ENCODE results near the gene SLC30A3.

The SLC30A3 gene

DNA sequence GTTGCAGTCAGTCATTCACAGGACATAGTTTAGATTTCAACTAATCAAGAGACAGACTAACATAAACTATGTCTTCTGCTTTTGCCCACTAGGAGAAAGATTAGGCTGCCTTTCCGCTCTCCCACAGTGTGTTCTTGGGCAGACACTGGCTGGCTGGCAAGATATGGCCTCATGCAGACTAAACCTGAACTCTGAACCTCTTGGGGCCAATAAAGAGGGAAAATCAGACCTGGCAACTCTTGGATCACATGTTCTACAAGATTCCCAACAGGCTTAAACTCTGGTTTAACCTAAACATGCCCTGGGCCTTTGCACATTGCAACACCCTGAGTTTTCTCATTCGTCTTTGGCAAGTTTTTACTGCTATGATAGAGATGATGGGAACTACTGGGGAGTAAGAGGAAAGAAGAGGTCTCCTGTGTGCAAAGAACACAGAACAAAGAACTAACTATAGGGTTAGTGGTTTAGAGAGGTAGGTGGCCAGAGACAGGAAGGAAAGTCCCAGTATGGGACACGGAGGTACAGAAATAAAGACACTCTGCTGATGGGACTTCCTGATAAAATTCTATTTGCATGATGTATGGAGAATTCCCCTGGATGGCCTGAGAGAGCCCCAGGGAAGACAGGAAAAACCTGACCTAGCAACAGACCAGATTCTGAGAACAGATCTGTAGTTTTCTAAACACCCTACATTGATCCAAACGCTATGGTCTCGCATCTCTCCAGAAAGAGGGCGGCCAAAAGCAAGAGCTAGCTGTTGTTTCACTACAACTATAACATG lies 53.0 kb downstream of the SLC30A3 start:
- H3K9me3 ChIP-seq (replicated peaks; ENCODE audit: low read length): no peaks in the 10 kb centered on the region
- H3K4me3 ChIP-seq (ENCODE audit: low read length): no peak overlapping the region
- H3K4me2 ChIP-seq (ENCODE audit: low read length): no peak overlapping the region
- H3K27me3 ChIP-seq (ENCODE audit: control insufficient read depth, insufficient read depth, low read length): no peaks in the 10 kb centered on the region
- H3K4me1 ChIP-seq (ENCODE audit: control insufficient read depth, insufficient read depth, low read length): peaks cover 13% of the 10 kb centered on the region
- H3K9ac ChIP-seq (ENCODE audit: low read depth, low read length): no peak overlapping the region
- peaks cover 40% of the 10 kb centered on the region for H3K36me3 ChIP-seq (ENCODE audit: insufficient read depth, low read length)

GRCh38 chr2:27208486-27209050 lies 54.3 kb downstream of the SLC30A3 start:
- Histone ChIP-seq H3K9me3 (replicated peaks; ENCODE audit: low read length) (no peaks in the 10 kb centered on the region), H3K27me3 (ENCODE audit: control insufficient read depth, insufficient read depth, low read length) (no peaks in the 10 kb centered on the region), H3K9ac (ENCODE audit: low read depth, low read length) (no peak overlapping the region), H3K4me1 (ENCODE audit: control insufficient read depth, insufficient read depth, low read length) (peaks cover 12% of the 10 kb centered on the region), H3K4me2 (ENCODE audit: low read length) (no peak overlapping the region), H3K4me3 (ENCODE audit: low read length) (no peak overlapping the region), H3K36me3 (ENCODE audit: insufficient read depth, low read length) (peaks cover 52% of the 10 kb centered on the region)

DNA sequence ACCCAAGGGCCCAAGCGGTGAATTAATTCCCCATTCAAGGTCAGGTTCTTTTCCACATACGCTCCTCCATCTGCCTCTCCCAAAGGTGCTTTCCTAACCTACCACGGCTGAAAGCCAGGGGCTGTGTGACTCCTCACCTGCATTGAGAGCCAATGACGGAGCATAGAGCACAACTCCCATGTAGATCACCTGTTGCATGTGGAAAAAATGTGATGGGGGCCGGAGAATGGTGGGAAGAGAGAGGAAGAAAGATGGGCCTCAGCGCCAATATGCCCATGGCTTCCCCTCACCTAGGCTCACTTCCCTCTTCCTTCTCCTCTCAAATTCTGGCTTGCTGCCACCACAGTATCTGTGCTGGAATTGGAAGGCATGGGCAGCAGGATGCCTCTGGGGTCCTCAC lies 56.5 kb downstream of the SLC30A3 start:
- Histone ChIP-seq H3K9me3 (replicated peaks; ENCODE audit: low read length) (no peaks in the 10 kb centered on the region), H3K4me2 (ENCODE audit: low read length) (no peak overlapping the region), H3K36me3 (ENCODE audit: insufficient read depth, low read length) (peaks cover 71% of the 10 kb centered on the region), H3K4me3 (ENCODE audit: low read length) (no peak overlapping the region), H3K4me1 (ENCODE audit: control insufficient read depth, insufficient read depth, low read length) (peaks cover 5% of the 10 kb centered on the region), H3K9ac (ENCODE audit: low read depth, low read length) (no peak overlapping the region), H3K27me3 (ENCODE audit: control insufficient read depth, insufficient read depth, low read length) (no peaks in the 10 kb centered on the region)

DNA sequence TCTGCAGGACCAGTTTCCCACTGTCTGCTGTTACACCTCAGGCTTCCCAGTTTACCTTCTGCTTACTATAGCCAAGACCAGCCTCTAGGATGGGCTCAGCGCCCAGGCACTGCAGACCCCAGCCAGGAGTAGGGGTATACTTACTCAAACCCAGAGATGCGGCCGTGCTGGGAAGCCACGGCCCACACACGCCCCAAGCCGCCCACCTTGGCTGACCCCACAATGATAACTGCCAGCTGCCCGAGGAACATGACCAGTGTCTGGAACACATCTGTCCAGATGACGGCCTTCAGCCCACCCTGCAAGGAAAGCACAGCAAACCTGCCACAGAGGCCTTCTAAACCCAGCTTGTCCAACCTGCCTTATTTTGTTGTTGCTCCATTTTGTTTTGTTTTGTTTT lies 57.6 kb downstream of the SLC30A3 start:
- Histone ChIP-seq H3K4me2 (ENCODE audit: low read length) (no peak overlapping the region), H3K4me3 (ENCODE audit: low read length) (no peak overlapping the region), H3K9me3 (replicated peaks; ENCODE audit: low read length) (no peaks in the 10 kb centered on the region), H3K4me1 (ENCODE audit: control insufficient read depth, insufficient read depth, low read length) (no peaks in the 10 kb centered on the region), H3K27me3 (ENCODE audit: control insufficient read depth, insufficient read depth, low read length) (no peaks in the 10 kb centered on the region), H3K9ac (ENCODE audit: low read depth, low read length) (no peak overlapping the region), H3K36me3 (ENCODE audit: insufficient read depth, low read length) (peaks cover 73% of the 10 kb centered on the region)

DNA sequence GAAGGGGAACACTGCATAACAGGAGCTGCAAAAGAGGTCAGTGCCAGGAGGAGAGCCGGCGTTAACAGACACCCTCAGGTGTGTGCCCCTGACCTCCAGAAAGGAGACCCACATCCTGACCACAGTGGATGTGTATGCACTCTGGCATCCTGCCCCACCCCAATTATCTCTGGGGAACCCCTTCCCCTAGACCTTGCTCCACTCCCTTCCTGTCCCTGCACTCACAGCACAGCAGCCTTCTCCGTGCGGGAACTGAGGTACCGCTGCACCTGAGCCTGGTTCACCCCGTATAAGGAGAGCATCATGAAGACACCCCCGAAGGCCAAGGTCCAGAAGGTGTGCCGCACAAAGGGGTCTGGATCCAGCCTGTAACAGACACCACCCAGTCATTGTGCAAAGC lies 58.3 kb downstream of the SLC30A3 start:
- H3K27me3 ChIP-seq (ENCODE audit: control insufficient read depth, insufficient read depth, low read length): no peaks in the 10 kb centered on the region
- no peak overlapping the region for H3K4me2 ChIP-seq (ENCODE audit: low read length)
- H3K9ac ChIP-seq (ENCODE audit: low read depth, low read length): no peak overlapping the region
- no peaks in the 10 kb centered on the region for H3K4me1 ChIP-seq (ENCODE audit: control insufficient read depth, insufficient read depth, low read length)
- H3K9me3 ChIP-seq (replicated peaks; ENCODE audit: low read length): no peaks in the 10 kb centered on the region
- peaks cover 69% of the 10 kb centered on the region for H3K36me3 ChIP-seq (ENCODE audit: insufficient read depth, low read length)
- H3K4me3 ChIP-seq (ENCODE audit: low read length): no peak overlapping the region

DNA sequence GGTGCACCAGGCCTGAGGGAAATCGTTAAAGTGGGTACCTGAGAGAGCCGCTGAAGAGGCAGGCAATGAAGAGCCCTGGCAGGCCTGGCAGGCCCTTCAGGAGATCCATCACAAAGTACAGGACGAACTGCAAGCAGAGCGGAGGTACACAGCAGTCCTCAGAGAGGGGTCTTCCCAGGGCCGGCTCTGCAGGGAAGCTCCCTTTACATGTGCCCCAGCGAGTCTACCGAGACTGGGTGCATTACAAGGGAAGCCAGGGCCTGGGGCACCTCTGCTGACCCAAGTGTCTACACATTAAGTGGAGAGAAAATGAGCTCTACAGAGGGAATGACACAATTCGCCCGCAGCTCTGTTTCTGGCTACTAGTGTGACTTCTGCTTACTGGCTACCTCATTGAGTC lies 59.1 kb downstream of the SLC30A3 start:
- Histone ChIP-seq H3K9me3 (replicated peaks; ENCODE audit: low read length) (no peaks in the 10 kb centered on the region), H3K9ac (ENCODE audit: low read depth, low read length) (no peak overlapping the region), H3K36me3 (ENCODE audit: insufficient read depth, low read length) (peaks cover 69% of the 10 kb centered on the region), H3K4me3 (ENCODE audit: low read length) (no peak overlapping the region), H3K27me3 (ENCODE audit: control insufficient read depth, insufficient read depth, low read length) (no peaks in the 10 kb centered on the region), H3K4me1 (ENCODE audit: control insufficient read depth, insufficient read depth, low read length) (no peaks in the 10 kb centered on the region), H3K4me2 (ENCODE audit: low read length) (no peak overlapping the region)
